ENCODE data around the gene VIPR1. TPM values are rescaled to one million over a fixed set of nuclear protein-coding genes. Genes with fewer than 3 reads are reported as not detected.

VIPR1 gene
- total RNA-seq, 6 experiments from 2014 or later = not detected

GRCh38 chr3:42513121-42513520 lies 10.7 kb downstream of the VIPR1 start:
- Mint-ChIP-seq H3K27me3 (ENCODE audit: insufficient read depth) (peaks cover 34% of the 10 kb centered on the region), H3K4me1 (ENCODE audit: low read depth) (no peaks in the 10 kb centered on the region), H3K9me3 (no peaks in the 10 kb centered on the region), H3K27ac (no peak overlapping the region), H3K4me3 (no peak overlapping the region), H3K36me3 (ENCODE audit: low read depth) (no peaks in the 10 kb centered on the region)
- TF ChIP-seq CTCF (IDR thresholded peaks at IDR 0.05) = no peak
- DNase-seq = no peak

GRCh38 chr3:42513521-42513920 lies 11.1 kb downstream of the VIPR1 start:
- peaks cover 33% of the 10 kb centered on the region for H3K27me3 Mint-ChIP-seq (ENCODE audit: insufficient read depth)
- no peaks in the 10 kb centered on the region for H3K9me3 Mint-ChIP-seq
- TF ChIP-seq CTCF (IDR thresholded peaks at IDR 0.05) = no peak
- no peaks in the 10 kb centered on the region for H3K4me1 Mint-ChIP-seq (ENCODE audit: low read depth)
- H3K27ac Mint-ChIP-seq = no peak overlapping the region
- no peak for DNase-seq
- H3K36me3 Mint-ChIP-seq (ENCODE audit: low read depth) = no peaks in the 10 kb centered on the region
- no peak overlapping the region for H3K4me3 Mint-ChIP-seq

- no peak overlapping the region for H3K27ac Mint-ChIP-seq
- peaks cover 28% of the 10 kb centered on the region for H3K27me3 Mint-ChIP-seq (ENCODE audit: insufficient read depth)
- no peak for TF ChIP-seq CTCF (IDR thresholded peaks at IDR 0.05)
- H3K9me3 Mint-ChIP-seq = no peaks in the 10 kb centered on the region
- no peak overlapping the region for H3K4me3 Mint-ChIP-seq
- H3K36me3 Mint-ChIP-seq (ENCODE audit: low read depth) = no peaks in the 10 kb centered on the region
- H3K4me1 Mint-ChIP-seq (ENCODE audit: low read depth) = no peaks in the 10 kb centered on the region
- no peak for DNase-seq
Observed at GRCh38 chr3:42514876-42515275, 12.4 kb downstream of the VIPR1 start.

GRCh38 chr3:42515391-42515916 lies 13.0 kb downstream of the VIPR1 start:
- Mint-ChIP-seq H3K27ac (no peak overlapping the region), H3K4me1 (ENCODE audit: low read depth) (no peaks in the 10 kb centered on the region), H3K4me3 (no peak overlapping the region), H3K27me3 (ENCODE audit: insufficient read depth) (peaks cover 28% of the 10 kb centered on the region), H3K36me3 (ENCODE audit: low read depth) (no peaks in the 10 kb centered on the region), H3K9me3 (no peaks in the 10 kb centered on the region)
- TF ChIP-seq CTCF (IDR thresholded peaks at IDR 0.05) = no peak
- DNase-seq = no peak

- DNase-seq = no peak
- Mint-ChIP-seq H3K4me3 (no peak overlapping the region), H3K36me3 (ENCODE audit: low read depth) (no peaks in the 10 kb centered on the region), H3K9me3 (no peaks in the 10 kb centered on the region), H3K27me3 (ENCODE audit: insufficient read depth) (peaks cover 26% of the 10 kb centered on the region), H3K4me1 (ENCODE audit: low read depth) (no peaks in the 10 kb centered on the region), H3K27ac (no peak overlapping the region)
- no peak for TF ChIP-seq CTCF (IDR thresholded peaks at IDR 0.05)
Observed at GRCh38 chr3:42515976-42516375, 13.5 kb downstream of the VIPR1 start.

GRCh38 chr3:42516443-42516842 lies 14.0 kb downstream of the VIPR1 start:
- Mint-ChIP-seq H3K36me3 (ENCODE audit: low read depth) (no peaks in the 10 kb centered on the region), H3K4me3 (no peak overlapping the region), H3K4me1 (ENCODE audit: low read depth) (no peaks in the 10 kb centered on the region), H3K27ac (no peak overlapping the region), H3K9me3 (no peaks in the 10 kb centered on the region), H3K27me3 (ENCODE audit: insufficient read depth) (peaks cover 26% of the 10 kb centered on the region)
- DNase-seq = no peak
- no peak for TF ChIP-seq CTCF (IDR thresholded peaks at IDR 0.05)
